Transverse colon (tissue), 4 donors: ENCODE measurements around the gene NTN3.

Source experiments
- CTCF ChIP-seq, 5 experiments: fragments of 200-600 bp in 3 of 5; fragments of 450-650 bp in 2 of 5; sonication (generic) in 3 of 5; IDR thresholded peaks; 1 replicate in 2 of 5; 2 replicates in 3 of 5; pipeline ENCODE4 v1.5.1; 2016 to 2017; ENCODE audit warnings: antibody characterized with exemption in 5 of 5, inconsistent platforms in 3 of 5, mild to moderate bottlenecking in 2 of 5, moderate library complexity in 1 of 5
- EP300 ChIP-seq: sonication (generic); formaldehyde crosslinking; IDR thresholded peaks from one replicate; pipeline ENCODE4 v1.6.1; 2017; ENCODE audit warnings: antibody characterized with exemption, low read depth
- POLR2AphosphoS5 ChIP-seq, 3 donors: sonication (generic); formaldehyde crosslinking; IDR thresholded peaks; one replicate each; pipeline ENCODE4 v1.6.1; 2016; ENCODE audit warnings: antibody characterized with exemption in 3 of 3

- TF ChIP-seq EP300 (no peak), CTCF (IDR thresholded peaks at IDR 0.05) (no peak), POLR2AphosphoS5 (IDR thresholded peaks at IDR 0.05) (no peak)
These were observed 31.1 kb downstream of the NTN3 start for GRCh38 chr16:2501946-2502895.
